ENCODE data around the gene TBC1D1.
A peak's percentile ranks its signal among the peaks of the same experiment; 100 is the strongest.

TBC1D1 gene

GRCh38 chr4:38056011-38056685 is 165.3 kb downstream of the TBC1D1 start:
- no peak for DNase-seq (ENCODE audit: low read depth)

- DNase-seq (ENCODE audit: low read depth), result no peak
These were observed 167.3 kb downstream of the TBC1D1 start for GRCh38 chr4:38058151-38058550.

GRCh38 chr4:38060829-38061431 is 170.0 kb downstream of the TBC1D1 start:
- no peak for DNase-seq (ENCODE audit: low read depth)

- peak; percentile 42 for DNase-seq (ENCODE audit: low read depth)
These were observed 171.3 kb downstream of the TBC1D1 start for GRCh38 chr4:38062088-38062775.

- no peak for DNase-seq (ENCODE audit: low read depth)
These were observed 171.9 kb downstream of the TBC1D1 start for GRCh38 chr4:38062776-38063097.

GRCh38 chr4:38065176-38065575 is 174.3 kb downstream of the TBC1D1 start:
- no peak for DNase-seq (ENCODE audit: low read depth)

GRCh38 chr4:38065900-38066299 is 175.0 kb downstream of the TBC1D1 start:
- DNase-seq (ENCODE audit: low read depth), result no peak

GRCh38 chr4:38067499-38067898 is 176.6 kb downstream of the TBC1D1 start:
- no peak for DNase-seq (ENCODE audit: low read depth)

GRCh38 chr4:38068107-38068506 is 177.2 kb downstream of the TBC1D1 start:
- no peak for DNase-seq (ENCODE audit: low read depth)

GRCh38 chr4:38069271-38069760 is 178.4 kb downstream of the TBC1D1 start:
- peak; percentile 14 for DNase-seq (ENCODE audit: low read depth)

- no peak for DNase-seq (ENCODE audit: low read depth)
These were observed 181.0 kb downstream of the TBC1D1 start for GRCh38 chr4:38071801-38072431.

- DNase-seq (ENCODE audit: low read depth), result no peak
These were observed 181.7 kb downstream of the TBC1D1 start for GRCh38 chr4:38072578-38072977.

GRCh38 chr4:38073596-38074234 is 182.8 kb downstream of the TBC1D1 start:
- DNase-seq (ENCODE audit: low read depth), result no peak

- no peak for DNase-seq (ENCODE audit: low read depth)
These were observed 184.7 kb downstream of the TBC1D1 start for GRCh38 chr4:38075370-38076152.

GRCh38 chr4:38076153-38076669 is 185.3 kb downstream of the TBC1D1 start:
- DNase-seq (ENCODE audit: low read depth), result no peak

GRCh38 chr4:38077791-38078489 is 187.1 kb downstream of the TBC1D1 start:
- no peak for DNase-seq (ENCODE audit: low read depth)

- DNase-seq (ENCODE audit: low read depth), result peak; percentile 9
These were observed 187.9 kb downstream of the TBC1D1 start for GRCh38 chr4:38078590-38079421.

- DNase-seq (ENCODE audit: low read depth), result no peak
These were observed 189.4 kb downstream of the TBC1D1 start for GRCh38 chr4:38080061-38080974.

- no peak for DNase-seq (ENCODE audit: low read depth)
These were observed 191.1 kb downstream of the TBC1D1 start for GRCh38 chr4:38082021-38082420.

Measured in HS-27A (cell line).